Thoracic aorta (tissue), 2 donors: ENCODE data around the gene PHOX2B. TPM values are rescaled to one million over a fixed set of nuclear protein-coding genes. Genes with fewer than 3 reads are reported as not detected.

Source experiments
- ATAC-seq: fragments of 150-250 bp; one replicate; pipeline ENCODE4 v1.8.0; 2017; ENCODE audit warnings: low read depth; ENCODE audit not compliant: insufficient number of reproducible peaks, low FRiP score
- DNase-seq: peaks from one replicate; pipeline ENCODE4 v3.0.0-alpha.2; 2020; ENCODE audit warnings: low spot score
- H3K27ac ChIP-seq, 2 donors: fragments of 200-600 bp; sonication (generic); 1 replicate in 1 of 2; 2 replicates in 1 of 2; pipeline ENCODE4 v1.5.1; 2016; ENCODE audit warnings: mild to moderate bottlenecking in 2 of 2, moderate library complexity in 2 of 2
- H3K27me3 ChIP-seq: fragments of 200-600 bp; sonication (generic); replicated peaks from 2 replicates; pipeline ENCODE4 v1.6.0; 2016; ENCODE audit warnings: mild to moderate bottlenecking; ENCODE audit not compliant: insufficient read depth
- H3K36me3 ChIP-seq: fragments of 200-600 bp; sonication (generic); one replicate; pipeline ENCODE4 v1.5.1; 2016
- H3K4me1 ChIP-seq, 2 donors: fragments of 200-600 bp; sonication (generic); 1 replicate in 1 of 2; 2 replicates in 1 of 2; pipeline versions ENCODE4 v1.5.1 to v1.6.0; 2016; ENCODE audit warnings: low read depth in 2 of 2, mild to moderate bottlenecking in 1 of 2; ENCODE audit not compliant: control insufficient read depth in 1 of 2
- H3K4me3 ChIP-seq: fragments of 200-600 bp; sonication (generic); 2 replicates; pipeline ENCODE4 v1.5.1; 2016; ENCODE audit warnings: mild to moderate bottlenecking
- H3K9me3 ChIP-seq: fragments of 200-600 bp; sonication (generic); 2 replicates; pipeline ENCODE4 v1.5.1; 2016
- total RNA-seq, 2 donors: library from RNA; depleted of rRNA; stranded (reverse); fragments of >200 nt; gene quantifications; one replicate each; pipeline versions ENCODE4 v1.1.0 to v1.2.3, GENCODE V29; 2016
- TF ChIP-seq, protein P1 (sequence below): fragments of 200-600 bp; sonication (generic); IDR thresholded peaks from one replicate; pipeline ENCODE4 v1.5.1; 2019; ENCODE audit warnings: antibody characterized with exemption

The PHOX2B gene
- total RNA-seq, 2 donors from 2014 or later = not detected

DNA sequence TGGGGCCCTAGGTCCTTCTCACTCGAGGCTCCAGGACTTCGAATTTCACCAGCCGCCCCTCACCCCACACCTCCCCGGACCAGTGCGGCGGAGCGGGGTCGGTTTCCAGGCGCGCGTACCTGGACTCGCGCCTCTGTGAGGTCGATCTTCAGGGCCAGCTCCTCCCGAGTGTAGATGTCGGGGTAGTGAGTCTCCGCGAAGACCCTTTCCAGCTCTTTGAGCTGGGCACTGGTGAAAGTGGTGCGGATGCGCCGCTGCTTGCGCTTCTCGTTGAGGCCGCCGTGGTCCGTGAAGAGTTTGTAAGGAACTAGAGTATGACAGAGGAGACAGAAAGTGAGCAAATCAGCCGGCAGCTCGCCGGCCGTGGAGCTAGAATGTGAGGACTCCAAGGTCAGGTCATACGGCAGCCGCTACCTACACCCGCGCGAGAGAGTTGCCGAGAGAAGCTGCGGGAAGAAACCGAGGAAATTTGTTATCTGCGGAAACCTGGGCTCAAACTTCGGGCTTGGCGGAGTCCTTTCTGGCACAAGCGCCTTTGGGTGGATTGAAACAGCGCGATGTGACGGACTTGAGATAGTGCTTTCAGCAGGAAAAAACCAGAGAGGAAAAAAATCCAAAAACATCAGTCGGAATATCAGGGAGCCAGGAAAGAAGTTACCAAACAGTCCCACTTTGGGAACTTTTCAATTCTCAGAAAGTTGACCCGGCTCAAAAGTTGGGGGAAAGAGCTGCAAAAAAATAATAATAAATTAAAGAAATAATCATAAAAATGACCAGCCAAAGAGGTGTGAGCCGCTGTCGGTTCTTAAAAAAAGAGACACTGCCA is 1.1 kb downstream of the PHOX2B start:
- Histone ChIP-seq H3K4me3 (peak overlapping the region; percentile 3), H3K36me3 (no peaks in the 10 kb centered on the region), H3K9me3 (no peaks in the 10 kb centered on the region), H3K27ac (no peak overlapping the region), H3K4me1 (no peaks in the 10 kb centered on the region), H3K27me3 (peaks cover 33% of the 10 kb centered on the region)
- DNase-seq (no peak), ATAC-seq (no peak)
- TF ChIP-seq, protein P1, sequence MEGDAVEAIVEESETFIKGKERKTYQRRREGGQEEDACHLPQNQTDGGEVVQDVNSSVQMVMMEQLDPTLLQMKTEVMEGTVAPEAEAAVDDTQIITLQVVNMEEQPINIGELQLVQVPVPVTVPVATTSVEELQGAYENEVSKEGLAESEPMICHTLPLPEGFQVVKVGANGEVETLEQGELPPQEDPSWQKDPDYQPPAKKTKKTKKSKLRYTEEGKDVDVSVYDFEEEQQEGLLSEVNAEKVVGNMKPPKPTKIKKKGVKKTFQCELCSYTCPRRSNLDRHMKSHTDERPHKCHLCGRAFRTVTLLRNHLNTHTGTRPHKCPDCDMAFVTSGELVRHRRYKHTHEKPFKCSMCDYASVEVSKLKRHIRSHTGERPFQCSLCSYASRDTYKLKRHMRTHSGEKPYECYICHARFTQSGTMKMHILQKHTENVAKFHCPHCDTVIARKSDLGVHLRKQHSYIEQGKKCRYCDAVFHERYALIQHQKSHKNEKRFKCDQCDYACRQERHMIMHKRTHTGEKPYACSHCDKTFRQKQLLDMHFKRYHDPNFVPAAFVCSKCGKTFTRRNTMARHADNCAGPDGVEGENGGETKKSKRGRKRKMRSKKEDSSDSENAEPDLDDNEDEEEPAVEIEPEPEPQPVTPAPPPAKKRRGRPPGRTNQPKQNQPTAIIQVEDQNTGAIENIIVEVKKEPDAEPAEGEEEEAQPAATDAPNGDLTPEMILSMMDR = no peak

DNA sequence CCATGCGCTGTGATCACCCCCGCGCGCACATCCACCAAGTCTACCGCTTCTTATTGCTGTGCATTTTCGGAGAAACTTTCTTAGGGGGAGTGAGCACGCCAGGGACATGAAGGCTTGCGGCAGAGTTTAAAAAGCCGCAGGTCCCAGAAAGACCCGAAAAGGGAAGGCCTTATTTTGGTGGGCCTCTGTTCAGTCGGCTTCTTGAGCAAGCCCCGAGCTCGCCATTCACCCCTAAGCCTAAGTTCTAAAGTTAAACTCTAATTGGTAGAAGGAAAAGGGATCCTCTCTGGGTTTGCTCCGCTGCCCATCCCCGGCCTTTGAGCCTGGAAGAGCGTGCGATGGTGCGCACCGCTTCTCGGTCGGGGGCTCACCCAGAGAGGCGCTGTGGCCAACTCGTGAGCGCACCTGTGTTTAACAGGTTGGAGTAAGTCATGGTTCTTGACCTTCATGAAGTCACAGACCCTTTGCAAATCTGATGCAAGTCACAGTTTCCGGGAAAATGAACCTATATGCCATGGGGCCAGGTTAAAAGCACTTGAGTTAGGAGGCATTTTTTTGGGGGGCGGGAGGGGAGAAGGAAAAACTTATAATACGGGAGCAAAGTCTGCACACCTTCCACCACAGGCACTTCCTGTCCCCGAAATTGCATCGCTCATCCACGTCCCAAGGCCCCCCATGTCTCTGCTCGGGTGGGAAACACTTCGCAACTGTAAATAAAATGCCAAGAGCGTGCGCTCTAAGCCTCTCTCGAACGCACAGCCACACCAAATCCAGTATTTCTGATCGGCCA is 1.9 kb downstream of the PHOX2B start:
- no peak for DNase-seq
- TF ChIP-seq, protein P1 = no peak
- peaks cover 29% of the 10 kb centered on the region for H3K27me3 ChIP-seq
- H3K4me1 ChIP-seq = no peaks in the 10 kb centered on the region
- no peak overlapping the region for H3K27ac ChIP-seq
- H3K36me3 ChIP-seq = no peaks in the 10 kb centered on the region
- H3K9me3 ChIP-seq = no peaks in the 10 kb centered on the region
- no peak for ATAC-seq
- H3K4me3 ChIP-seq = peak overlapping the region; percentile 7

DNA sequence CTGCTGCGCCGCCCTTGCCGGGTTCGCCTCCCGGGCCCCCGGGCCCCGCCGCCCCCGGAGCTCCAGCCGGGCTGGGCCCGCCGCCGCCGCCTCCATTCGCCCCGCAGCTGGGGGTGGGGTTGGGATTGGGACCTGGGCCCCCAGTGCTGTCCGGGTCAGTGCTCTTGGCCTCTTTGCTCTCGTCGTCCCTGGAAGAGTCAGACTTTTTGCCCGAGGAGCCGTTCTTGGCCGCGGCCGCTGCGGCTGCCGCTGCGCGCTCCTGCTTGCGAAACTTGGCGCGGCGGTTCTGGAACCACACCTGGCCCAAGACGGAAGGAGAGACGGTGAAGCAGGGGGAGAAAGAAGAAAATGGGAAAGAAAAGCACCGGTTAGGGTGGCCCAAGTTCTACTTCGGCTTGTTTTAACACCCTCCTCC is 2.5 kb downstream of the PHOX2B start:
- ATAC-seq = no peak
- no peak overlapping the region for H3K27ac ChIP-seq
- TF ChIP-seq, protein P1 = no peak
- H3K27me3 ChIP-seq = peaks cover 29% of the 10 kb centered on the region
- no peaks in the 10 kb centered on the region for H3K36me3 ChIP-seq
- DNase-seq = no peak
- H3K9me3 ChIP-seq = no peaks in the 10 kb centered on the region
- no peaks in the 10 kb centered on the region for H3K4me1 ChIP-seq
- peak overlapping the region; percentile 7 for H3K4me3 ChIP-seq

DNA sequence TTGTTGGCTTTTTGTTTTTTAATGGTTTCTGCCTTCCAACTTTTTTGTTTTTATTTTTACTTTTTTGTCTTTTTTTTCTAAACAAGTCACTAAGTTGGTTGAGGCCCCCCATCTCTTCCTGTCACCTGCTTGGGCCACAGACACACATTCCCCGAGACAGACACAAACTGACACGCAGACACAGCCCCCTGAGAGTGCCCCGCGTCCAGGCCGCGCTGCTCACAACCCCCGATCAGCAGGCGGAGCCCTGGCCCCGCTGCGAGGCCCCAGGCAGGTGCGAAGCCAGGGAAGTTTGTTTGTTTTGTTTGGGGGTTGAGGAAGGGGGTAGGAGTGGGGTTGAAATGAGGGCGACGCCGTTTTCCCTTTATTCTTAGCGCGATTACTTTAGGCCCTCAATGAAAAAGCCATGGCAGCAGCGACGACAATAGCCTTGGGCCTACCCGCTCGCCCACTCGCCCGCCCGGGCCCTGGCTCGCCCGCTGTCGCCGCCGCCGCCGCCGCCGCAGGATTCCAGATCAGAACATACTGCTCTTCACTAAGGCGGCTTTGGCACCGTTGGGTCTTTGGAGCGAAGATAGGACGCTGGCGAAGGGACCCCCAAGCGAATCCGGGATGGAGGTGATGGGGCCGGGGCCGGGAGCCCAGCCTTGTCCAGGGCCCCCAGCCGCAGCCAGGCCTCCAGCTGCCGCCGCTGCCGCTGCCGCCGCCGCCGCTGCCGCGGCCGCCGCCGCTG is 3.1 kb downstream of the PHOX2B start:
- no peaks in the 10 kb centered on the region for H3K9me3 ChIP-seq
- H3K4me3 ChIP-seq = no peak overlapping the region
- peaks cover 29% of the 10 kb centered on the region for H3K27me3 ChIP-seq
- no peak for ATAC-seq
- H3K27ac ChIP-seq = no peak overlapping the region
- TF ChIP-seq, protein P1 = no peak
- DNase-seq = no peak
- H3K36me3 ChIP-seq = no peaks in the 10 kb centered on the region
- no peaks in the 10 kb centered on the region for H3K4me1 ChIP-seq
